Stimulated activated CD4-positive, alpha-beta T cell treated with anti-CD3 and anti-CD28 coated beads, Interleukin-15, amount 100 ng/mL, for 24 hours (primary cell): ENCODE data around the gene NXNL2.

Source experiments
- DNase-seq: peaks from one replicate; pipeline ENCODE4 v3.0.0-alpha.2; 2020

The NXNL2 gene

DNA sequence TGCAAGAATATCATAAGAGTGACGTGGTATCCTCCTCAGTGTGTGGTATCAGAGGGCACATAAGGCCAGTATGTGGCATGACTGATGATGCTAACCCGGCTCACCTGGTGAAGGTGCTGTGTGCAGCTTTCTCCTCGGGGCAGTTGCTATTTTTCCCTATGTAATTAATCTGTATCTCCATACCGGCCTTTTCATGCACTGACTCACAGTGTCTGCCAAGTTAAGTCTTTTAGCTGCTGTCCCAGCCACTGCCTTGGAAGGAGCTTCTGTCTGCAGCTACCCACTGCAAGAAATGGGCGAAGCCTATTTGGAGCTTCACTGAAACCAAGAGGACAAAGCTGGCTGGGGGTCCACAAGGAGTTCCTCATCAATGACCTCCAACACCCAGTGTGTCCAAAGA lies 46.0 kb downstream of the NXNL2 start:
- DNase-seq, result no peak

DNA sequence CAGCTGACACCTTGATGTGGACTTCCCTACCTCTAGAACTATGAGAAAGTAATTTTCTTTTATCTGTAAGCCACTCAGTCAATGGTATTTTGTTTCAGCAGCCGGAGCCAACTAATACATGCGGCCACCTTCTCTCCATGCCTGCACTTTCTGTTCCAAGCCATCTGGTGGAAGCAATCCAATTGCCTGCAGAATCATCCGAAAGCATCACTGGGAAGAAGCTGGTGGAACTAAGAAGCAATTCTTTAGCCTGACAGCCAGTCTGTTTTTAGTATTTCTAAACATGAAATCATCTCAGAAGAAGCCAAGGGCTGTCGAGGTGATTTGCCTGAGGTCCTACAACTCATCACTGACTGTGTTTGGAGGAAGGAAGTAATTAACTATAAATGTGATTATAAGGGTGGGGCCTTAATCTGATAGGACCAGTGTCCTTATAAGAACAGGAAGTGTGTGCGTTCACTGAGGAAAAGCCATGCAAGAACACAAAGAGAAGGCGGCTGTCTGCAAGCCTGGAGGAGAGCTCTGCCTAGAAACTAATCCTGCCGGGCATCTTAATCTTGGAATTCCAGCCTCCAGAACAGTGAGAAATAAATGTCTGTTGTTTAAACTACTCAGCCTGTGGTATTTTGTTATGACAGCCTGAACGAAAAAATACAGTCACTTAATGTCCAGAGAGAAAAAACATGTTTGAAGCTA lies 49.1 kb downstream of the NXNL2 start:
- DNase-seq, result no peak

DNA sequence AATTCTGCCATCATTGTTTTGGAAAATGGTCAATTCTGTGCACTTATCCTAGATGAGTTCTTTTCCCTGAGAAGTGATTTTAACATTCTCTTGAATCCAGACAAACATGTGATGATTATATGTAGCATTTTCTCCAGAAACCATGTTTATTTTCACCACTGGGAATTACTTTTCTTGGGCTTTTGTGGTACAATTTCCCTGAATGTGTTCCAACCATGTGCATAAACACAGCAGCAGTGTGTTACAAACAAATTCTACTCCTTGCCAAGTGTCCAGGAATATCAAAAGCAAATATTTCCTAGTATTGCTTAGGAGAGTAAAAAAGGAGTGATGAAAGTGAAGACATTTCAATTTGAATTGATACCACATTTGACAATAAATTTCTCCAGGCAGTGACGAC lies 50.4 kb downstream of the NXNL2 start:
- no peak for DNase-seq

DNA sequence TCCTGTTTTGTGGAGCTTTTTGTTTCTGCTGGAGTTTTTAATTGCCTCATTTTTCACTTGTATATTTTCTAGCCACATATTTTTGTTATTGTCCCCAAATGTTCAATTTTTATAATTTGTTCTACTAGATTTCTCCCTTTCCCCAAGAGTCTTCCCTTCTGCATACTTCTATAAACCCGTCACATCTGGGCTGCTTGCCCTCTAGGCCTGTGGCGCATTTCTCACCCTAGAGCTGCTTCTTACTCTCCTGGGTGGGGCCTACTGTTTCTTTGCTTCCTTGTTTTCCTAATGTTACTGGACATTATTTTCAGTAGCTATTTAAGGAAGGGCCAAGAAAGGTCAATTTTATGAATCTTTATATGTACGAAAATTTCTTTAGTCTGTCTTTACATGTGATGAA lies 51.5 kb downstream of the NXNL2 start:
- DNase-seq, result no peak

DNA sequence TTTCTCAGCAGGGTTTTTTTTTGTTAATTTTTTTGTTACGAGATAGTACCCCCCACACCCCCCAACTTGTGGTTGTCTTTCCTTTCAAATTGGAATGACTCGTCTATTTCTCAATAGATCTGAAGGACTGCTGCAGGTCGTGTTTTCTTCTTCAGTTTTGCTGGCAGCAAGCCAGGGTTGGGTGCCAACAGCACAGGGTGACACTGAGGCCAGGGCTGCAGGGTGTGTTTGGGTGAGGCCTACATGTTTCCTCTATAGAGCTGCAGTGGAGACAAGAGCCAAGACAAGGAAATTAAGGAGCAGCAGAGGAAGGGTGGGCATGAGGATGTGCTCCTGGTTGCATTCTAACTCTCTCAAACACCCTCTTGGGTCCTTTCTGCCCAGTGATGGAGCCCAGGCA lies 52.2 kb downstream of the NXNL2 start:
- DNase-seq, result no peak

DNA sequence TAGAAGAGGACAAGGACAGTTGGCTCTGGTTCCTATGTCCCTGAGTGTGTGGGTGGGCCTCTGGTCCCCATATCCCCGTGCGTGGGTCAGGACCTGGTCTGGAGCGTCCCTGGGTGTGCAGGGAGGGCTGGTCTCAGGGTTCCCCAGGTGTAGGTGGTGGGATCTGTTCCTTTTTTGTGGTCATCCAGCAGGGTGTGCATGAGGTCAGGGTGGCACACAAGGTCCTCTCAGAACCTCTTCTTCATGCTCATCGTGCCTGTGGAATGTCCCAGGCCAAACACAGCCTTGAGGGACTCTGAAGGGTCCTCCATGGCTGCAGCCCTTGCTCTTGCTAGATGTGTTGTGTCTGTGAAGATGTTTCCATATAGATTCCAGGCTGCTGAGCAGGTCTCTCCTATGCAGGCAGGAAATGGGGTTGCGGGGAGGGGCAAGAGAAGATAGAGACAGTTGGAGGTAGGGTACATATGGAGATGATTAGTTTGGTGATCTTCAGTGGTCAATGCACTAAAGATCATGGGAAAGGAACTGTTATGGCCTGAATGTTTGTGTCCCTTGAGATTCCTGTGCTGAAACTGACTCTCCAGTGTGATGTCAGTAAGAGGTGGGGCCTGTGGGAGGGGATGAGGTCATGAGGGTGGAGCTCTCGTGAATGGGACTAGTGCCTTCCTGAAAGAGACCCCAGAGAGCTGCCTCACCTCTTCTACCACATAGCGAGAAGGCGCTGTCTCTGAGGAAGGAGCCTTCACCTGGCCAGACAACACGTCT lies 53.1 kb downstream of the NXNL2 start:
- DNase-seq, result no peak

DNA sequence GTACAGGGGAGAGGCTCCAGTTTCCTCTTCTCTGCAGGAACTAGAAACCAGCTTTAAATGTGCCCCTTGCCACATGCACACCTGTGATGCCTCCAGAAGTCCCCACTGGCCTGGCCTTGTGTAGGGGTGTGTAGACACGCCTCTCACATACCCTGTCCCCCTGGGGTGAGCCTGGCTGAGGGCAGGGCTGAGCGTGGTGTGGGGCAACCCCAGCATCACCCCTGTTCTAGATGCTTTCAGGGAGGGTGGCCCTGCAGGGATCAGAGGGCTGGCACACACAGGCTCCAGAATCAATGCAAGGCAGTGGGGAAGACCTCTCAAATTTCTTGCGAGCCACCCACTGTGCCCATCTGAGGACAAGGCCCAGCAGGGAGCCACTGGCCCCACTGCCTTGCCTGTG lies 54.7 kb downstream of the NXNL2 start:
- DNase-seq, result no peak

DNA sequence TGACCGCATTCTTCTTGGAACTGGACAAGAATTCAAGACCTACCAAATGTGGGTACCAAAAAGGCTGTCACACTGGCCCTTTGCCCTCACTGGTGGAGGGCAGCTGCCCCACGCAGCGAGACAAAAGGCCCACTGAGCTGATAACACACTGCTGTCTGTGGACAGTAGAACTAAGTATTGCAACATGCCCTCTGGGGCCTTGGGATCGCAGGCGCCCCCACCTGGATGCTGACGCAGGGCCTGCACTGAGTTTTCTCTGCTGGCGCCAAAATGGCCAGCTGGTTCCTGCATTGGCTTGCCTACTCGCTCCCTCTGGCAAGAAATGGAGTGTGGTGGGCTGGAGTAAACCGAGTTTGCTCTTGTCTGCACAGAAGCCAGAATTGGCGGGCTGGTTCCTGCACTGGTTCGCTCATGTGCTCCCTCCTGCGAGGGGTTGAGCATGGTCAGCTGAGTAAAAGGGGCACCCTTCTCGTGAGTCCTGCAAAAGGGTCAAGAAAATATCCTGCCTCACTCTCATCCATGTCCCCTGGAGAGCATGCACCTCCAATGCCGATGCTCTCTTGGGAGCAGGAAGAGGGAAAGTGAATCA lies 55.7 kb downstream of the NXNL2 start:
- peak; percentile 18 for DNase-seq

DNA sequence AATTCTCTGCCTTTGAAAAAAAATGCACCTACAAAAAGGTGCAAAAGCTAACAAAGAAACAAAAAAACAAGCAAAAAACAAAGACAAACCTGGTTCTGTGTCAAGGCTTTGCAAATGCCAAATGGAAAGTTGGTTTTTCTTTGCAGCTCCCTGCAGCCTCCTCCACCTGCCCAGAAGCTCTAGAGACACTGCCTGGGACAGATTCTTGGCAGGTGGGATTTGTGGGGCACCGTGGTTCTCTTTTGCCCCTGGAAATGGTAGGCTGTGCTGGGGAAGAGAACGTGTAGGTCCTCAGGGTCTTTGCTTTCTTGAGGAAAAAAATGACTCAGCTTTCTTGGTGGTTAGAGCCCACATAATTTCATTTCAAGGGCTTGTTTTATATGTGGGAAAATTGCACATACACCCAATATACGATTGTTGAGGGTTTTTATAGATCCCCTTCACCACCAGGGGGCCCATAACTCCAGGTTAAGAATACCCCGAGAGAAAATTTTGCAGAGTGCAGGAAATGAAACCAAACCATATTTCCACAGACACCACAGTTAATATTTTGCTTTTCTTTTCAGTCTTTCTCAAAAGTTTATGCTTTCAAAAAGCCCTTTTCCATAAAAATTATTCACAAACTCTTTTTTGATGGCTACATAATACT lies 58.7 kb downstream of the NXNL2 start:
- peak; percentile 73 for DNase-seq
